Osteoblast (primary cell): ENCODE results near the gene RASL10A. TPM values are rescaled to one million over a fixed set of nuclear protein-coding genes. Genes with fewer than 3 reads are reported as not detected.

ENCODE experiments used
- DNase-seq: peaks from one replicate; pipeline ENCODE4 v3.0.0; 2011; ENCODE audit warnings: low spot score, mixed read lengths; ENCODE audit not compliant: insufficient read length; ENCODE audit errors: missing footprints
- H2AFZ ChIP-seq: 2 replicates; pipeline ENCODE4 v1.6.0; 2011; ENCODE audit warnings: mild to moderate bottlenecking, low read length
- H3K27ac ChIP-seq: 2 replicates; pipeline ENCODE4 v1.5.1; 2011; ENCODE audit warnings: mild to moderate bottlenecking, low read depth, low read length, moderate library complexity
- H3K27me3 ChIP-seq: 2 replicates; pipeline ENCODE4 v1.6.0; 2012; ENCODE audit warnings: mild to moderate bottlenecking, control low read depth, inconsistent platforms, low read length, moderate library complexity; ENCODE audit not compliant: insufficient read depth
- H3K36me3 ChIP-seq: 2 replicates; pipeline ENCODE4 v1.5.1; 2011; ENCODE audit warnings: mild to moderate bottlenecking, low read length, control low read depth, moderate library complexity; ENCODE audit not compliant: insufficient read depth
- H3K4me1 ChIP-seq: 2 replicates; pipeline ENCODE4 v1.5.1; 2011; ENCODE audit warnings: mild to moderate bottlenecking, low read length, control low read depth, moderate library complexity; ENCODE audit not compliant: insufficient read depth
- H3K4me2 ChIP-seq: 2 replicates; pipeline ENCODE4 v1.6.0; 2011; ENCODE audit warnings: mild to moderate bottlenecking, low read length; ENCODE audit not compliant: insufficient read depth
- H3K4me3 ChIP-seq: fragments of 200-600 bp; sonication (generic); 3 replicates; pipeline ENCODE4 v1.5.1; 2012; ENCODE audit warnings: mild to moderate bottlenecking, low read length, inconsistent platforms; ENCODE audit not compliant: insufficient read depth
- H3K79me2 ChIP-seq: 2 replicates; pipeline ENCODE4 v1.6.0; 2012; ENCODE audit warnings: mild to moderate bottlenecking, low read length, control low read depth, inconsistent platforms; ENCODE audit not compliant: insufficient read depth
- H3K9me3 ChIP-seq: 2 replicates; pipeline ENCODE4 v1.5.1; 2011; ENCODE audit warnings: low read depth, low read length, control low read depth
- H4K20me1 ChIP-seq: 2 replicates; pipeline ENCODE4 v1.6.0; 2012; ENCODE audit warnings: mild to moderate bottlenecking, low read length, control low read depth; ENCODE audit not compliant: insufficient read depth
- CTCF ChIP-seq: IDR thresholded peaks from 2 replicates; pipeline ENCODE4 v1.5.1; 2011; ENCODE audit warnings: mild to moderate bottlenecking, low read depth, low read length, moderate library complexity; ENCODE audit errors: extremely low read depth
- total RNA-seq: library from RNA; depleted of rRNA; stranded (reverse); fragments of >200 nt; gene quantifications from 2 replicates; pipeline ENCODE4 v1.2.3, GENCODE V29; 2012

RASL10A gene
- total RNA-seq, 1 donor: not detected

- peak; percentile 77 for DNase-seq
- H3K4me3 ChIP-seq: no peak overlapping the region
Observed at GRCh38 chr22:29334696-29335344, 19.3 kb upstream of the RASL10A start.

GRCh38 chr22:29334148-29334547, 18.7 kb upstream of the RASL10A start:
- no peak for TF ChIP-seq CTCF
- Histone ChIP-seq H3K4me3 (no peak overlapping the region), H3K36me3 (peaks cover 34% of the 10 kb centered on the region), H3K27ac (no peak overlapping the region), H2AFZ (no peak overlapping the region), H3K9me3 (no peaks in the 10 kb centered on the region), H3K79me2 (no peaks in the 10 kb centered on the region), H3K27me3 (no peaks in the 10 kb centered on the region), H3K4me2 (no peak overlapping the region), H3K4me1 (no peaks in the 10 kb centered on the region), H4K20me1 (peaks cover 3% of the 10 kb centered on the region)
- peak; percentile 25 for DNase-seq

More at GRCh38 chr22:29334696-29335344, 19.3 kb upstream of the RASL10A start:
- H3K4me2 ChIP-seq: no peak overlapping the region
- TF ChIP-seq CTCF: no peak
- peaks cover 3% of the 10 kb centered on the region for H4K20me1 ChIP-seq
- H3K79me2 ChIP-seq: no peaks in the 10 kb centered on the region
- H3K36me3 ChIP-seq: peaks cover 34% of the 10 kb centered on the region
- no peaks in the 10 kb centered on the region for H3K27me3 ChIP-seq
- H3K4me1 ChIP-seq: no peaks in the 10 kb centered on the region
- no peak overlapping the region for H3K27ac ChIP-seq
- no peak overlapping the region for H2AFZ ChIP-seq
- H3K9me3 ChIP-seq: no peaks in the 10 kb centered on the region

- Histone ChIP-seq H3K27me3 (no peaks in the 10 kb centered on the region), H3K4me1 (no peaks in the 10 kb centered on the region), H3K4me2 (no peak overlapping the region), H3K4me3 (no peak overlapping the region), H2AFZ (no peak overlapping the region), H3K9me3 (no peaks in the 10 kb centered on the region), H3K36me3 (peaks cover 26% of the 10 kb centered on the region), H3K79me2 (no peaks in the 10 kb centered on the region), H3K27ac (no peak overlapping the region), H4K20me1 (peaks cover 3% of the 10 kb centered on the region)
- no peak for TF ChIP-seq CTCF
- peak; percentile 74 for DNase-seq
Observed at GRCh38 chr22:29332886-29333496, 17.5 kb upstream of the RASL10A start.

- no peak for TF ChIP-seq CTCF
- no peak overlapping the region for H2AFZ ChIP-seq
- H3K4me3 ChIP-seq: no peak overlapping the region
- no peaks in the 10 kb centered on the region for H3K27me3 ChIP-seq
- H3K4me2 ChIP-seq: no peak overlapping the region
- peaks cover 19% of the 10 kb centered on the region for H3K36me3 ChIP-seq
- no peak overlapping the region for H3K27ac ChIP-seq
- no peaks in the 10 kb centered on the region for H3K79me2 ChIP-seq
- H4K20me1 ChIP-seq: peaks cover 3% of the 10 kb centered on the region
- H3K9me3 ChIP-seq: no peaks in the 10 kb centered on the region
- no peaks in the 10 kb centered on the region for H3K4me1 ChIP-seq
- peak; percentile 69 for DNase-seq
Observed at GRCh38 chr22:29331658-29332300, 16.3 kb upstream of the RASL10A start.
